ENCODE measurements around the gene HSPG2.

The HSPG2 gene

DNA sequence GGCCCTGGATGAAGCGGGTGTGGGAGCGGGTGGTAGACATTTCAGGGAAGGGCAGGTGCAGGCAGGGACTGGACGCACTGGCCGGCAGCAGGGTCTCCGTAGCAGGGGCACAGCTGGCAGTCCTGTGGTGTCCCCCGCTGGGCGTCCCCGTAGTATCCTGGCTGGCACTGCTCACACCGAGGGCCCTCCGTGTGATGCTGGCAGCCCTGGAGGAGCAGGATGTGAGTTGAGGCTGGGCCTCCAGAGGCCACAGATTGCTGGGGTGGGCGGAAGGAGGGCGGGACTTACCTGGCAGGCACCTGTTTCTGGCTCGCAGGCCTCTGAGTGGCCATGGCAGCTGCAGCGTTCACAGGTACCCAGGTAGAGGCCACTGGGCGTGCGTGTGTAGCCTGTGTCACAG, 62.8 kb downstream of the HSPG2 start:
- no peak for DNase-seq (ENCODE audit: low spot score)
- in situ Hi-C loops (cut with MboI; ENCODE audit: low sequenced_read_pairs, unreplicated experiment) = no loop called here
- TF ChIP-seq CTCF (IDR thresholded peaks at IDR 0.05; ENCODE audit: borderline replicate concordance, control extremely low read depth, extremely low read depth, insufficient read depth, missing control alignments) = no peak

GRCh38 chr1:21873761-21874160, 63.3 kb downstream of the HSPG2 start:
- DNase-seq (ENCODE audit: low spot score) = no peak
- in situ Hi-C loops (cut with MboI; ENCODE audit: low sequenced_read_pairs, unreplicated experiment) = no loop called here
- no peak for TF ChIP-seq CTCF (IDR thresholded peaks at IDR 0.05; ENCODE audit: borderline replicate concordance, control extremely low read depth, extremely low read depth, insufficient read depth, missing control alignments)

DNA sequence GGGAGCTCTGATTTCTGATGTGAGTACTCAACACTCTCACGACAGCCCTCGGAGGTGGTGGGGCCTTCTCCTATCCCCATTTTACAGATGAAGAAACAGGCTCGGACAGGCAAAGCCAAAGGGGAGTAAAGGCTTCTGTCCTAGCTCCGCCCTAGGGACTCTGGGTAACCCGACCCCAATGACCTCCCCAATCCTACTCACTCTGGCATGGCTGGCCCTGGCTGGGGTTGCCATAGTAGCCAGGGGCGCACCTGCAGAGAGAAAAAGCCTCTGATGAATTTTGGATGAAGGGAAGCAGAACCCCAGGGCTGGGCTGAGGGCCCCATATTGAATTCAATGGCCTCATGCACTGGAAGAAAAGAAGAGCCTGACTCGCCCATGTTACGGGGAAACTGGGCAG, 63.9 kb downstream of the HSPG2 start:
- in situ Hi-C loops (cut with MboI; ENCODE audit: low sequenced_read_pairs, unreplicated experiment) = no loop called here
- no peak for DNase-seq (ENCODE audit: low spot score)

GRCh38 chr1:21872445-21873079, 64.5 kb downstream of the HSPG2 start:
- DNase-seq (ENCODE audit: low spot score) = no peak
- TF ChIP-seq CTCF (IDR thresholded peaks at IDR 0.05; ENCODE audit: borderline replicate concordance, control extremely low read depth, extremely low read depth, insufficient read depth, missing control alignments) = no peak
- in situ Hi-C loops (cut with MboI; ENCODE audit: low sequenced_read_pairs, unreplicated experiment) = no loop called here

More for the DNA sequence above, 63.9 kb downstream of the HSPG2 start:
- no peak for TF ChIP-seq CTCF (IDR thresholded peaks at IDR 0.05; ENCODE audit: borderline replicate concordance, control extremely low read depth, extremely low read depth, insufficient read depth, missing control alignments)

DNA sequence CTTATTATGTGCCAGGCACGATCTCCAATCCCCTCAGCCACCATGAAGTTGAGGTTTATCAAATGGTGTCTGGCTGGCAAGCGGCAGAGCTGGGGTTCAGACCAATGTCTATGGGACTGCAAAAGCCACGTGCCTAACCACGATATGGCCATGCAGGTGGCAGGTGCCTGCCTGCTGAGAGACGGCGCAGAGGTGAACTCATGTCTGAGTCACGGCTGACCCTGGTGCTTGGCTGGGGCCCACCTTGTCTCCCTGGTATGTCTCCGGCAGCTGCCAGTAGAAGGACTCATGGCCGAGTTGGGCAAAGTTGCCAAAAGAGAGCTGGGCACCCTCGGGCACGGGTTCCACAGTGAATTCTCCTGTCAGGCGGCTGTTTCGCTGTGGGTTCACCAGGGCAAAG, 65.2 kb downstream of the HSPG2 start:
- TF ChIP-seq CTCF (IDR thresholded peaks at IDR 0.05; ENCODE audit: borderline replicate concordance, control extremely low read depth, extremely low read depth, insufficient read depth, missing control alignments) = no peak
- in situ Hi-C loops (cut with MboI; ENCODE audit: low sequenced_read_pairs, unreplicated experiment) = no loop called here
- no peak for DNase-seq (ENCODE audit: low spot score)

GRCh38 chr1:21870611-21871010, 66.5 kb downstream of the HSPG2 start:
- in situ Hi-C loops (cut with MboI; ENCODE audit: low sequenced_read_pairs, unreplicated experiment) = no loop called here
- no peak for DNase-seq (ENCODE audit: low spot score)
- TF ChIP-seq CTCF (IDR thresholded peaks at IDR 0.05; ENCODE audit: borderline replicate concordance, control extremely low read depth, extremely low read depth, insufficient read depth, missing control alignments) = no peak
